RCC 7860 (cell line): Measurements from ENCODE around the gene MAST4.

Source experiments
- DNase-seq: peaks from one replicate; pipeline ENCODE4 v3.0.0-alpha.2; 2015; ENCODE audit warnings: low spot score
- FAIRE-seq: peaks from 2 replicates; lab custom pipeline; 2012; peaks lifted over from hg19 to GRCh38; lab: Jason Lieb, UNC

Gene MAST4

GRCh38 chr5:66603164-66603563, 7.0 kb downstream of the MAST4 start:
- DNase-seq (no peak), FAIRE-seq (no peak)

- DNase-seq (no peak), FAIRE-seq (no peak)
These were observed 7.7 kb downstream of the MAST4 start for GRCh38 chr5:66603881-66604280.

- FAIRE-seq (no peak), DNase-seq (no peak)
These were observed 10.5 kb downstream of the MAST4 start for GRCh38 chr5:66606713-66607112.

GRCh38 chr5:66608501-66608900, 12.3 kb downstream of the MAST4 start:
- no peak for FAIRE-seq

GRCh38 chr5:66609615-66610014, 13.4 kb downstream of the MAST4 start:
- FAIRE-seq = no peak

More at GRCh38 chr5:66608501-66608900, 12.3 kb downstream of the MAST4 start:
- DNase-seq = no peak

GRCh38 chr5:66612226-66612625, 16.0 kb downstream of the MAST4 start:
- no peak for DNase-seq
- no peak for FAIRE-seq

More at GRCh38 chr5:66609615-66610014, 13.4 kb downstream of the MAST4 start:
- DNase-seq = no peak

GRCh38 chr5:66615136-66615535, 18.9 kb downstream of the MAST4 start:
- DNase-seq = no peak
- FAIRE-seq = no peak

GRCh38 chr5:66615894-66616293, 19.7 kb downstream of the MAST4 start:
- DNase-seq (no peak), FAIRE-seq (no peak)

GRCh38 chr5:66616520-66617225, 20.5 kb downstream of the MAST4 start:
- FAIRE-seq (no peak), DNase-seq (no peak)

- FAIRE-seq = no peak
- DNase-seq = no peak
These were observed 21.2 kb downstream of the MAST4 start for GRCh38 chr5:66617226-66617861.

GRCh38 chr5:66617991-66618768, 22.0 kb downstream of the MAST4 start:
- FAIRE-seq = no peak
- DNase-seq = no peak

GRCh38 chr5:66620711-66621110, 24.5 kb downstream of the MAST4 start:
- no peak for DNase-seq
- FAIRE-seq = no peak

GRCh38 chr5:66621146-66621545, 25.0 kb downstream of the MAST4 start:
- DNase-seq (no peak), FAIRE-seq (no peak)

GRCh38 chr5:66621736-66622135, 25.5 kb downstream of the MAST4 start:
- FAIRE-seq = no peak
- no peak for DNase-seq

GRCh38 chr5:66628561-66628960, 32.4 kb downstream of the MAST4 start:
- no peak for FAIRE-seq
- DNase-seq = no peak

- DNase-seq (no peak), FAIRE-seq (no peak)
These were observed 33.3 kb downstream of the MAST4 start for GRCh38 chr5:66629446-66629845.

GRCh38 chr5:66633754-66634153, 37.6 kb downstream of the MAST4 start:
- FAIRE-seq (no peak), DNase-seq (no peak)

- FAIRE-seq (no peak), DNase-seq (no peak)
These were observed 38.4 kb downstream of the MAST4 start for GRCh38 chr5:66634601-66635000.

GRCh38 chr5:66637994-66638393, 41.8 kb downstream of the MAST4 start:
- DNase-seq (no peak), FAIRE-seq (no peak)

- FAIRE-seq (no peak), DNase-seq (no peak)
These were observed 42.8 kb downstream of the MAST4 start for GRCh38 chr5:66639037-66639436.

GRCh38 chr5:66642538-66642937, 46.3 kb downstream of the MAST4 start:
- no peak for DNase-seq

GRCh38 chr5:66643387-66643786, 47.2 kb downstream of the MAST4 start:
- FAIRE-seq = no peak
- DNase-seq = no peak

More at GRCh38 chr5:66642538-66642937, 46.3 kb downstream of the MAST4 start:
- FAIRE-seq = no peak
